B cell (primary cell): ENCODE measurements around the gene CCND2. TPM values are rescaled to one million over a fixed set of nuclear protein-coding genes. Genes with fewer than 3 reads are reported as not detected.

Experiments
- ATAC-seq: fragments of 200-7000 bp; cut with Tn5 transposase; one replicate; pipeline ENCODE4 v1.10.0; 2021; ENCODE audit warnings: low read depth, mild to moderate bottlenecking, moderate number of reproducible peaks, moderate library complexity
- CTCF ChIA-PET: fragments of 350-600 bp; sonication (Branson Sonifier 250); formaldehyde crosslinking; loops from one replicate; lab custom pipeline; 2021; ENCODE audit warnings: antibody characterized with exemption, inconsistent platforms; lab: Charles Lee
- POLR2A ChIA-PET: fragments of 350-600 bp; sonication (Branson Sonifier 250); formaldehyde crosslinking; loops from one replicate; lab custom pipeline; 2021; ENCODE audit warnings: antibody characterized with exemption; lab: Charles Lee
- DNase-seq: peaks from one replicate; pipeline ENCODE4 v3.0.0; 2013
- H2AFZ ChIP-seq: 2 replicates; pipeline ENCODE4 v1.6.1; 2012; ENCODE audit warnings: mild to moderate bottlenecking, low read depth, low read length; ENCODE audit not compliant: insufficient read depth, poor library complexity, severe bottlenecking
- H3K27ac ChIP-seq, 2 donors: 1 replicate in 1 of 2; 2 replicates in 1 of 2; pipeline ENCODE4 v1.5.1; 2012 to 2013; ENCODE audit warnings: low read length in 2 of 2, mild to moderate bottlenecking in 2 of 2, moderate library complexity in 1 of 2
- H3K27me3 ChIP-seq, 4 experiments: fragments of 200-600 bp in 1 of 4; sonication (generic) in 1 of 4; replicated peaks in 1 of 4; 1 replicate in 2 of 4; 2 replicates in 2 of 4; pipeline versions ENCODE4 v1.6.1 to v1.7.0; 2013 to 2016; ENCODE audit warnings: low read length in 3 of 4, mild to moderate bottlenecking in 2 of 4, mixed read lengths in 1 of 4, moderate library complexity in 1 of 4; ENCODE audit not compliant: insufficient read depth in 4 of 4, control insufficient read depth in 3 of 4; ENCODE audit errors: control extremely low read depth in 1 of 4
- H3K36me3 ChIP-seq, 2 experiments: replicated peaks in 1 of 2; 1 replicate in 1 of 2; 2 replicates in 1 of 2; pipeline versions ENCODE4 v1.6.1 to v1.7.1; 2013; ENCODE audit warnings: low read length in 1 of 2; ENCODE audit not compliant: insufficient read depth in 2 of 2, control insufficient read depth in 1 of 2; ENCODE audit errors: control extremely low read depth in 1 of 2, extremely low read depth in 1 of 2
- H3K4me1 ChIP-seq, 2 donors: fragments of 200-600 bp in 1 of 2; sonication (generic) in 1 of 2; 1 replicate in 1 of 2; 2 replicates in 1 of 2; pipeline versions ENCODE4 v1.5.1 to v1.6.1; 2013 to 2017; ENCODE audit warnings: low read length in 2 of 2; ENCODE audit not compliant: control insufficient read depth in 2 of 2, insufficient read depth in 2 of 2
- H3K4me2 ChIP-seq: replicated peaks from 2 replicates; pipeline ENCODE3; 2012; ENCODE audit warnings: mild to moderate bottlenecking, low read depth, low read length; ENCODE audit not compliant: poor library complexity, severe bottlenecking
- H3K4me3 ChIP-seq, 5 experiments: fragments of 200-600 bp in 1 of 5; sonication (generic) in 1 of 5; 1 replicate in 3 of 5; 2 replicates in 2 of 5; pipeline versions ENCODE4 v1.5.1 to v1.7.0; 2011 to 2016; ENCODE audit warnings: low read length in 4 of 5, mild to moderate bottlenecking in 4 of 5, low read depth in 2 of 5, control low read depth in 1 of 5, moderate library complexity in 1 of 5; ENCODE audit not compliant: insufficient read depth in 1 of 5; ENCODE audit errors: control extremely low read depth in 1 of 5, extremely low read depth in 1 of 5
- H3K79me2 ChIP-seq: fragments of 200-600 bp; sonication (generic); one replicate; pipeline ENCODE4 v1.6.0; 2016; ENCODE audit warnings: low read length; ENCODE audit not compliant: control insufficient read depth, insufficient read depth
- H3K9ac ChIP-seq: fragments of 200-600 bp; sonication (generic); 2 replicates; pipeline ENCODE4 v1.6.1; 2017; ENCODE audit warnings: mild to moderate bottlenecking, low read length, moderate library complexity
- H3K9me3 ChIP-seq, 3 donors: one replicate each; pipeline versions ENCODE4 v1.6.1 to v1.7.1; 2013; ENCODE audit warnings: low read length in 2 of 3; ENCODE audit not compliant: control insufficient read depth in 2 of 3, insufficient read depth in 1 of 3; ENCODE audit errors: control extremely low read depth in 1 of 3
- H4K20me1 ChIP-seq: 2 replicates; pipeline ENCODE4 v1.6.0; 2012; ENCODE audit warnings: mild to moderate bottlenecking, low read length; ENCODE audit not compliant: insufficient read depth, control insufficient read depth, poor library complexity, severe bottlenecking
- H3K27ac Mint-ChIP-seq: one replicate; pipeline ENCODE4 v1.8.0; 2021; ENCODE audit warnings: mixed read lengths
- H3K27me3 Mint-ChIP-seq: one replicate; pipeline ENCODE4 v1.8.0; 2021; ENCODE audit warnings: mixed read lengths
- H3K4me1 Mint-ChIP-seq: one replicate; pipeline ENCODE4 v1.8.0; 2021; ENCODE audit warnings: mixed read lengths
- H3K4me3 Mint-ChIP-seq: one replicate; pipeline ENCODE4 v1.8.0; 2021; ENCODE audit warnings: mixed read lengths
- H3K9me3 Mint-ChIP-seq: one replicate; pipeline ENCODE4 v1.8.0; 2022; ENCODE audit warnings: mixed read lengths; ENCODE audit not compliant: insufficient read depth
- EZH2 ChIP-seq: IDR thresholded peaks from 2 replicates; pipeline ENCODE4 v1.6.1; 2012; ENCODE audit warnings: borderline replicate concordance, low read depth, mild to moderate bottlenecking, moderate library complexity, low read length; ENCODE audit not compliant: insufficient read depth, poor library complexity, severe bottlenecking
- WGBS: methylation state at CpG from one replicate; pipeline ENCODE4 v1.1.5; 2013; ENCODE audit warnings: missing lambda C conversion rate; ENCODE audit not compliant: insufficient coverage; 5-methylcytosine and 5-hydroxymethylcytosine counted together
- intact Hi-C: fragments of 100-400 bp; cut with micrococcal nuclease; formaldehyde crosslinking; loops from one replicate; pipeline ENCODE4 v1.10.0; 2022
- polyA plus RNA-seq: library from polyadenylated mRNA; depleted of rRNA; stranded (reverse); fragments of >200 nt; gene quantifications from 2 replicates; pipeline ENCODE4 v1.2.3, GENCODE V29; 2012
- total RNA-seq, 2 donors: library from RNA; stranded (reverse); fragments of 120-200 nt in 1 of 2; gene quantifications; 1 replicate in 1 of 2; 2 replicates in 1 of 2; pipeline versions ENCODE4 v1.2.3 to v1.2.4, GENCODE V29; 2013 to 2022
- TF ChIP-seq, protein P1 (sequence below): fragments of 200-600 bp; IDR thresholded peaks from one replicate; pipeline ENCODE4 v1.8.0; 2022; ENCODE audit warnings: antibody characterized with exemption, mild to moderate bottlenecking

CCND2 gene
- total and polyA plus RNA-seq, 2 donors (not counting 1 experiment from before 2014, with no cell fraction given) = 9.2 to 20.6 TPM

DNA sequence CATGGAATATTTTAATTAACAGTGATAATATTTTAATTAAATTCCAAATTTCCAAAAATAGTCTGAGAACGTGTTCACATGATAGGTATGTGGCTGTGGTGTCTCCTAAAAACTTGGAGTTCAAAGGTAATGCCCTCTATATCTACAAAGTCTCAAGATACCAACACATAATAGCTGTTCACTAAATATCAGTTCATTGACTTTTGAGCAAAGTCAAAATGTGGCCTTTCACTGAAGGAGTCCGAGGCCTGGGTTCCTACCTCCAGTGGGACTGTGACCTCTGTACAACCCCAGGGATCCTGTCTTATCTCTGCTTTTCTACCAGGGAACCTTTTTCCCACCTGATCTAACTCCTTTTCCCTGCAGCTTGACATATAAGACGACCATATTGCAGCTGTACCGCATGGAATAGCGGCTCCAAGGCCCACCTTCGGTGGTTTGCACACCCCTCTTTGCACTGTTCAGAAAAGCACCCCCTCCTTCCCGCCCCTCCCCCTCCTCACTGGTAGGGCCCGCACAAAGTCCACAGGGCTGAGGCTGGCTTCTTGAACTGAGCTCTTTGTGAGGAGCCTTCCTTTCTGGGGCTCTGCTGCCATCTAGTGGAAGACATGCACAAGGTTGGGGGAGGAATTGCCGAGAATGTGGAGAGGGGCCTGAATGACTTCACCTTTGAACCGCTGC is 3.1 kb downstream of the CCND2 start:
- Histone ChIP-seq H3K4me1 (peaks cover 18 to 37% of the 10 kb centered on the region in 2 donors), H3K27ac (no peak overlapping the region), H3K27me3 (no peaks in the 10 kb centered on the region), H3K4me3 (no peak overlapping the region), H3K4me2 (peak overlapping the region; percentile 79), H3K9me3 (no peaks in the 10 kb centered on the region), H2AFZ (no peak overlapping the region), H3K9ac (no peak overlapping the region), H3K79me2 (peaks cover 65% of the 10 kb centered on the region), H3K36me3 (peaks cover 3 to 45% of the 10 kb centered on the region in 2 experiments), H4K20me1 (peaks cover 34% of the 10 kb centered on the region)
- H3K9me3 Mint-ChIP-seq = no peaks in the 10 kb centered on the region
- DNase-seq (peak; percentile 91), ATAC-seq (peak; percentile 40)
- intact Hi-C loops = loop anchor here (1.0 to 10.0 kb wide), 4 partner anchors 169 to 972 kb away; no protein-coding TSS in a partner anchor
- CTCF ChIA-PET = interaction anchor here (0.6 to 12.6 kb wide), 78 partner anchors 8 to 977 kb away, joined by 3 to 396 read pairs (median 5); partner anchors contain the start of genes CRACR2A, PARP11 and TIGAR
- 9% methylated on average over 7 of the region's 10 CpGs for WGBS
- peak overlapping the region; percentile 2 for H3K27ac Mint-ChIP-seq
- POLR2A ChIA-PET = interaction anchor here (0.5 to 1.2 kb wide), 3 partner anchors 159 to 391 kb away, joined by 3 to 11 read pairs (median 3); no protein-coding TSS in a partner anchor
- peaks cover 32% of the 10 kb centered on the region for H3K4me1 Mint-ChIP-seq
- no peaks in the 10 kb centered on the region for H3K27me3 Mint-ChIP-seq
- H3K4me3 Mint-ChIP-seq = peak overlapping the region; percentile 99
- no peak for TF ChIP-seq EZH2
- TF ChIP-seq, protein P1, sequence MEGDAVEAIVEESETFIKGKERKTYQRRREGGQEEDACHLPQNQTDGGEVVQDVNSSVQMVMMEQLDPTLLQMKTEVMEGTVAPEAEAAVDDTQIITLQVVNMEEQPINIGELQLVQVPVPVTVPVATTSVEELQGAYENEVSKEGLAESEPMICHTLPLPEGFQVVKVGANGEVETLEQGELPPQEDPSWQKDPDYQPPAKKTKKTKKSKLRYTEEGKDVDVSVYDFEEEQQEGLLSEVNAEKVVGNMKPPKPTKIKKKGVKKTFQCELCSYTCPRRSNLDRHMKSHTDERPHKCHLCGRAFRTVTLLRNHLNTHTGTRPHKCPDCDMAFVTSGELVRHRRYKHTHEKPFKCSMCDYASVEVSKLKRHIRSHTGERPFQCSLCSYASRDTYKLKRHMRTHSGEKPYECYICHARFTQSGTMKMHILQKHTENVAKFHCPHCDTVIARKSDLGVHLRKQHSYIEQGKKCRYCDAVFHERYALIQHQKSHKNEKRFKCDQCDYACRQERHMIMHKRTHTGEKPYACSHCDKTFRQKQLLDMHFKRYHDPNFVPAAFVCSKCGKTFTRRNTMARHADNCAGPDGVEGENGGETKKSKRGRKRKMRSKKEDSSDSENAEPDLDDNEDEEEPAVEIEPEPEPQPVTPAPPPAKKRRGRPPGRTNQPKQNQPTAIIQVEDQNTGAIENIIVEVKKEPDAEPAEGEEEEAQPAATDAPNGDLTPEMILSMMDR = peak; percentile 85

DNA sequence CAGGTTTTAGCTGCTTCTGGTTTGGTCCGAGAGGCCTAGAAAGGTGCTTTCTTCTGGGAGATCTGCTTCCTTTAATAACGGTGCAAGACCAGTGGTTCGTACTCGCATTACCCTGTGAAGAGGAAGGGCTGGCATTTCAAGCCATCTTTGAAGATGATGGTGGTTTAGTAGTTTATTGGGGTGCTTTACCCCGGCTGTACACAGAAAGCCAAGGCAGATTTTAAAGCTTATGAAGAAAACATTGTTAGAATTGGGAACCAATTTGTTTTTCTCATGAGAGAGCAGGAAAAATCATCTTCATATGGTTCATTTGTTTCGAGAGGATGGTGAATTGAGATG is 3.6 kb downstream of the CCND2 start:
- no peak for TF ChIP-seq EZH2
- TF ChIP-seq, protein P1 = peak; percentile 36
- Mint-ChIP-seq H3K4me3 (peak overlapping the region; percentile 2), H3K27ac (peak overlapping the region; percentile 2), H3K4me1 (peaks cover 32% of the 10 kb centered on the region), H3K27me3 (no peaks in the 10 kb centered on the region), H3K9me3 (no peaks in the 10 kb centered on the region)
- H4K20me1 ChIP-seq = peaks cover 34% of the 10 kb centered on the region
- H3K27me3 ChIP-seq = no peaks in the 10 kb centered on the region
- no peak overlapping the region for H3K4me2 ChIP-seq
- no peak overlapping the region for H3K4me3 ChIP-seq
- H3K9me3 ChIP-seq = no peaks in the 10 kb centered on the region
- intact Hi-C loops = loop anchor here (1.0 to 10.0 kb wide), 4 partner anchors 170 to 972 kb away; no protein-coding TSS in a partner anchor
- H3K27ac ChIP-seq = no peak overlapping the region
- WGBS = 8% methylated on average over 4 of the region's 6 CpGs
- DNase-seq (no peak), ATAC-seq (no peak)
- peaks cover 3 to 49% of the 10 kb centered on the region in 2 experiments for H3K36me3 ChIP-seq
- peaks cover 69% of the 10 kb centered on the region for H3K79me2 ChIP-seq
- ChIA-PET POLR2A (interaction anchor here (0.5 to 1.2 kb wide), 3 partner anchors 160 to 391 kb away, joined by 3 to 11 read pairs (median 3); no protein-coding TSS in a partner anchor), CTCF (interaction anchor here (0.7 to 12.6 kb wide), 71 partner anchors 9 to 977 kb away, joined by 3 to 396 read pairs (median 5); partner anchors contain the start of genes CRACR2A, PARP11 and TIGAR)
- H3K4me1 ChIP-seq = peaks cover 16 to 36% of the 10 kb centered on the region in 2 donors
- no peak overlapping the region for H2AFZ ChIP-seq
- no peak overlapping the region for H3K9ac ChIP-seq
